Testis (tissue), 3 donors: ENCODE measurements around the gene TOP3B. TPM values are rescaled to one million over a fixed set of nuclear protein-coding genes. Genes with fewer than 3 reads are reported as not detected.

Experiments
- DNase-seq: peaks from one replicate; pipeline ENCODE4 v3.0.0-alpha.2; 2019
- H3K27ac ChIP-seq, 2 donors: fragments of 200-600 bp; sonication (generic); one replicate each; pipeline ENCODE4 v1.5.1; 2019
- H3K27me3 ChIP-seq: fragments of 200-600 bp; sonication (generic); one replicate; pipeline ENCODE4 v1.5.1; 2019
- H3K36me3 ChIP-seq: fragments of 200-600 bp; sonication (generic); one replicate; pipeline ENCODE4 v1.5.1; 2017; ENCODE audit warnings: low read depth; ENCODE audit errors: missing control alignments
- H3K4me1 ChIP-seq: fragments of 200-600 bp; sonication (generic); one replicate; pipeline ENCODE4 v1.5.1; 2019
- H3K4me3 ChIP-seq, 2 donors: fragments of 200-600 bp; sonication (generic); one replicate each; pipeline ENCODE4 v1.5.1; 2017 to 2019
- H3K9me3 ChIP-seq: fragments of 200-600 bp; sonication (generic); one replicate; pipeline ENCODE4 v1.5.1; 2017
- CTCF ChIP-seq, 3 experiments: fragments of 450-650 bp in 2 of 3; fragments of 200-600 bp in 1 of 3; sonication (generic) in 1 of 3; IDR thresholded peaks; one replicate each; pipeline ENCODE4 v1.5.1; 2016 to 2019; ENCODE audit warnings: antibody characterized with exemption in 3 of 3, mild to moderate bottlenecking in 2 of 3, moderate library complexity in 1 of 3
- POLR2A ChIP-seq: fragments of 450-650 bp; IDR thresholded peaks from one replicate; pipeline ENCODE4 v1.6.1; 2017; ENCODE audit warnings: antibody characterized with exemption, mild to moderate bottlenecking, moderate library complexity
- WGBS, 2 donors: methylation state at CpG; one replicate each; pipeline ENCODE4 v1.1.5; 2018; 5-methylcytosine and 5-hydroxymethylcytosine counted together
- intact Hi-C: fragments of 100-400 bp; cut with DNase I; formaldehyde crosslinking; loops from one replicate; pipeline ENCODE4 v1.15.1; 2023; ENCODE audit warnings: low total_unique reads
- polyA plus RNA-seq: library from polyadenylated mRNA; stranded (reverse); fragments of 350-450 nt; fragmentation: Illumina TruSeq; extraction: RNeasy Lipid Tissue Mini Kit (QIAGEN cat#74804); gene quantifications from one replicate; pipeline ENCODE4 v1.2.3, GENCODE V29; 2014; ENCODE audit warnings: low read depth, low replicate concordance; ENCODE audit not compliant: insufficient read depth
- total RNA-seq, 2 donors: library from RNA; depleted of rRNA; stranded (reverse); fragments of >200 nt; gene quantifications; one replicate each; pipeline ENCODE4 v1.2.3, GENCODE V29; 2016

The TOP3B gene
- total and polyA plus RNA-seq, 3 donors from 2014 or later: 19.1 to 70.5 (median 65.5) TPM

- H3K27ac ChIP-seq: no peak overlapping the region
- WGBS, 2 donors: 89% methylated on average over 6 to 8 of the region's 8 CpGs
- DNase-seq: no peak
- H3K36me3 ChIP-seq: no peaks in the 10 kb centered on the region
- H3K4me3 ChIP-seq: no peak overlapping the region
- no peaks in the 10 kb centered on the region for H3K9me3 ChIP-seq
- H3K4me1 ChIP-seq: peaks cover 10% of the 10 kb centered on the region
- intact Hi-C loops: loop anchor here (5.0 kb wide), 1 partner anchor 232 kb away; no protein-coding TSS in a partner anchor
- no peaks in the 10 kb centered on the region for H3K27me3 ChIP-seq
- TF ChIP-seq POLR2A (no peak), CTCF (IDR thresholded peaks at IDR 0.05) (no peak)
Observed at GRCh38 chr22:21949569-21949918, 33.0 kb downstream of the TOP3B start.

GRCh38 chr22:21948824-21949568 lies 33.6 kb downstream of the TOP3B start:
- Histone ChIP-seq H3K9me3 (no peaks in the 10 kb centered on the region), H3K4me3 (no peak overlapping the region), H3K27me3 (no peaks in the 10 kb centered on the region), H3K4me1 (peaks cover 10% of the 10 kb centered on the region), H3K27ac (no peak overlapping the region), H3K36me3 (no peaks in the 10 kb centered on the region)
- no peak for TF ChIP-seq CTCF (IDR thresholded peaks at IDR 0.05)
- TF ChIP-seq POLR2A: no peak
- WGBS, 2 donors: 76 to 85% methylated on average over 6 to 7 of the region's 7 CpGs
- DNase-seq: no peak
- intact Hi-C loops: loop anchor here (5.0 kb wide), 1 partner anchor 232 kb away; no protein-coding TSS in a partner anchor

- H3K4me3 ChIP-seq: no peak overlapping the region
- H3K27ac ChIP-seq: no peak overlapping the region
- H3K4me1 ChIP-seq: peaks cover 10% of the 10 kb centered on the region
- TF ChIP-seq CTCF (IDR thresholded peaks at IDR 0.05) (no peak), POLR2A (no peak)
- no peaks in the 10 kb centered on the region for H3K27me3 ChIP-seq
- WGBS, 2 donors: 77 to 80% methylated on average over 8 of the region's 8 CpGs
- no peak for DNase-seq
- intact Hi-C loops: loop anchor here (5.0 kb wide), 1 partner anchor 231 kb away; no protein-coding TSS in a partner anchor
- H3K9me3 ChIP-seq: no peaks in the 10 kb centered on the region
- H3K36me3 ChIP-seq: no peaks in the 10 kb centered on the region
Observed at GRCh38 chr22:21948390-21948789, 34.2 kb downstream of the TOP3B start.

GRCh38 chr22:21947040-21948014 lies 35.3 kb downstream of the TOP3B start:
- WGBS, 2 donors: 79 to 84% methylated on average over 14 to 16 of the region's 16 CpGs
- Histone ChIP-seq H3K4me1 (peaks cover 6% of the 10 kb centered on the region), H3K4me3 (no peak overlapping the region), H3K27me3 (no peaks in the 10 kb centered on the region), H3K27ac (no peak overlapping the region), H3K36me3 (no peaks in the 10 kb centered on the region), H3K9me3 (no peaks in the 10 kb centered on the region)
- intact Hi-C loops: loop anchor here (5.0 kb wide), 1 partner anchor 230 kb away; no protein-coding TSS in a partner anchor
- TF ChIP-seq POLR2A (no peak), CTCF (IDR thresholded peaks at IDR 0.05) (peak in 2 of 3 experiments; percentile 37 to 39)
- DNase-seq: no peak
